Mesothelial cell of epicardium (in vitro differentiated cells): ENCODE results near the gene ZNF318. TPM values are rescaled to one million over a fixed set of nuclear protein-coding genes. Genes with fewer than 3 reads are reported as not detected.
A peak's percentile ranks its signal among the peaks of the same experiment; 100 is the strongest.
"Not testable (repeated sequence)": the region's sequence is repeated elsewhere in the genome, so short reads cannot be mapped to it uniquely, and the experiment has no call there.

Source experiments
- DNase-seq, 2 experiments: peaks; one replicate each; pipeline ENCODE4 v3.0.0; 2021; ENCODE audit warnings: low spot score in 2 of 2; ENCODE audit not compliant: unreplicated experiment in 2 of 2
- H3K27ac Mint-ChIP-seq: 2 replicates; pipeline ENCODE4 v1.8.0; 2021; ENCODE audit warnings: mixed read lengths
- H3K27me3 Mint-ChIP-seq: 2 replicates; pipeline ENCODE4 v1.8.0; 2021; ENCODE audit warnings: low read depth, mixed read lengths
- H3K36me3 Mint-ChIP-seq: 2 replicates; pipeline ENCODE4 v1.8.0; 2021; ENCODE audit warnings: mixed read lengths
- H3K4me1 Mint-ChIP-seq: 2 replicates; pipeline ENCODE4 v1.8.0; 2021; ENCODE audit warnings: mixed read lengths
- H3K4me3 Mint-ChIP-seq: 2 replicates; pipeline ENCODE4 v1.8.0; 2021; ENCODE audit warnings: mild to moderate bottlenecking, moderate library complexity, mixed read lengths
- H3K9me3 Mint-ChIP-seq: 2 replicates; pipeline ENCODE4 v1.8.0; 2021; ENCODE audit warnings: mixed read lengths
- total RNA-seq: library from RNA; stranded (reverse); gene quantifications from 3 replicates; pipeline ENCODE4 v1.2.1, GENCODE V29; 2021
- TF ChIP-seq, protein P1 (sequence below): fragments of 200-600 bp; sonication (generic); IDR thresholded peaks from one replicate; pipeline ENCODE4 v1.5.0; 2021; ENCODE audit warnings: antibody characterized with exemption; ENCODE audit not compliant: unreplicated experiment

The ZNF318 gene
- total RNA-seq, 1 donor from 2014 or later, result 29.0 TPM

DNA sequence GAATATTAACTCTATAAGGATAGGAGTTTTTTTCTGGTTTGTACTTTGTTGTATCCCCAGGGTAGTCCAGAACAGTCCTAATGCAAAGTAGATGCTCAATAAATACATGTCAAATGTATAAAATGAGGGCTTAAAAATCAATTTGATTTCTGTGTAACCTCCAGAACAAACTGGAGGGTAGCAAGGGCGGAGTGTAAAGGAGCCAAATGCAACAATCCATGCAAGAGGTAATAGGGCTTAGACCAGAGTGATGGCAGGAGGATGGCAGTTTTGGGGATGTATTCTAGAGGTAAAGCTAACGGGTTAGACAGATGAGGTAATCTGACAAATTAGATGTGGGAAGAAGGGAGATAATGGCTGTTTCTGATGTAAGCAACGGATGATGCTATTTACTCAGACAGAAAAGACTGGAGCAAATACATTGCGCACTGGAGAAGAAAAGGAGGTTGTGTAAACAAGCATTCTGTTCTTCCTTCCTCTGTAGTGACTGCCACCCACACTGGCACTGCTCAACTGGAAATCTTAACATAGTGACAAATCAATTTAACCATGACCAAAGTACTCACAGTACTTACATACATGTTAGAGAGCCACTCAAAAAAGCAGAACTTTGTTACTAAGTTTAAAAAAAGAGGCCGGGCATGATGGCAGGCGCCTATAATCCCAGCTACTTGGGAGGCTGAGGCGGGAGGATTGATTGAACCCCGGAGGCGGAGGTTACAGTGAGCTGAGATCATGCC, 2.0 kb downstream of the ZNF318 start:
- TF ChIP-seq, protein P1, sequence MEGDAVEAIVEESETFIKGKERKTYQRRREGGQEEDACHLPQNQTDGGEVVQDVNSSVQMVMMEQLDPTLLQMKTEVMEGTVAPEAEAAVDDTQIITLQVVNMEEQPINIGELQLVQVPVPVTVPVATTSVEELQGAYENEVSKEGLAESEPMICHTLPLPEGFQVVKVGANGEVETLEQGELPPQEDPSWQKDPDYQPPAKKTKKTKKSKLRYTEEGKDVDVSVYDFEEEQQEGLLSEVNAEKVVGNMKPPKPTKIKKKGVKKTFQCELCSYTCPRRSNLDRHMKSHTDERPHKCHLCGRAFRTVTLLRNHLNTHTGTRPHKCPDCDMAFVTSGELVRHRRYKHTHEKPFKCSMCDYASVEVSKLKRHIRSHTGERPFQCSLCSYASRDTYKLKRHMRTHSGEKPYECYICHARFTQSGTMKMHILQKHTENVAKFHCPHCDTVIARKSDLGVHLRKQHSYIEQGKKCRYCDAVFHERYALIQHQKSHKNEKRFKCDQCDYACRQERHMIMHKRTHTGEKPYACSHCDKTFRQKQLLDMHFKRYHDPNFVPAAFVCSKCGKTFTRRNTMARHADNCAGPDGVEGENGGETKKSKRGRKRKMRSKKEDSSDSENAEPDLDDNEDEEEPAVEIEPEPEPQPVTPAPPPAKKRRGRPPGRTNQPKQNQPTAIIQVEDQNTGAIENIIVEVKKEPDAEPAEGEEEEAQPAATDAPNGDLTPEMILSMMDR, result no peak
- DNase-seq, result no peak
- H3K4me1 Mint-ChIP-seq, result peaks cover 24% of the 10 kb centered on the region
- H3K36me3 Mint-ChIP-seq, result peaks cover 12% of the 10 kb centered on the region
- no peak overlapping the region for H3K27ac Mint-ChIP-seq
- peak overlapping the region; percentile 83 for H3K4me3 Mint-ChIP-seq
- no peaks in the 10 kb centered on the region for H3K9me3 Mint-ChIP-seq
- H3K27me3 Mint-ChIP-seq, result no peaks in the 10 kb centered on the region

DNA sequence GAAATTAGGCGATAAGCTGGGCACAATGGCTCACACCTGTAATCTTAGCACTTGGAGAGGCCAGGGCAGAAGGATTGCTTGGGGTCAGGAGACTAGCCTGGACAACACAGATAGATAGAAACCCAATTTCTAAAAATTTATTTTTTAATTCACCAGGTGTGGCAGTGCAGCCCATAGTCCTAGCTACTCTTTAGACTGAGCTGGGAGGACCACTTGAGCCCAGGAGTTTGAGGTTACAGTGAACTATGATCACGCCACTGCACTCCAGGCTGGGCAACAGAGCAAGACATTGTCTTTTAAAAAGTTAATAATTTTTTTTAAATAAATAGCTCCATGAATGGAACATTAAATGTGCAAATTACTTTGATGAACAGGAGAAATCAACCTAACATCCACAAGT, 8.2 kb downstream of the ZNF318 start:
- peaks cover 21% of the 10 kb centered on the region for H3K36me3 Mint-ChIP-seq
- no peaks in the 10 kb centered on the region for H3K9me3 Mint-ChIP-seq
- H3K4me3 Mint-ChIP-seq, result no peak overlapping the region
- no peak overlapping the region for H3K27ac Mint-ChIP-seq
- TF ChIP-seq, protein P1, result no peak
- no peak for DNase-seq
- no peaks in the 10 kb centered on the region for H3K4me1 Mint-ChIP-seq
- H3K27me3 Mint-ChIP-seq, result no peaks in the 10 kb centered on the region

DNA sequence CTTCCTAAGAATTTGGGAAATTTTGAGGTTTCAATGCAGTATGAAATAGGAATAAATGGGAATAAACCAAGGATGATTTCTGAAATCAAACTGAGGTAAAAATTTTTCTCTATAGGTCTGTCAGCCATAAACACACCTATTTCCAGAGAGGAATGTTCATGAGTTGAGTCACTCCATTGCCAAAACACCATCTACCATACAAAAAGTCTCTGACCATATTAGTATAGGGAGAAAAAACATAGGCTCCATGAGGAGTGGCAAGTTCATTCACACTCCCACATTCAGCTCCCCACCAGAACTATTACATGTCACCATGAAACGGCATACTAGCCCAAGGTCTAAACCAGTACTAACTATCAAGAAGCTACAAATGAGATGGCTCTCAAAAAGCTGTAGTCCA, 9.6 kb downstream of the ZNF318 start:
- DNase-seq, result no peak
- TF ChIP-seq, protein P1, result no peak
- H3K4me1 Mint-ChIP-seq, result no peaks in the 10 kb centered on the region
- no peaks in the 10 kb centered on the region for H3K27me3 Mint-ChIP-seq
- H3K9me3 Mint-ChIP-seq, result no peaks in the 10 kb centered on the region
- no peak overlapping the region for H3K27ac Mint-ChIP-seq
- peaks cover 24% of the 10 kb centered on the region for H3K36me3 Mint-ChIP-seq
- no peak overlapping the region for H3K4me3 Mint-ChIP-seq

DNA sequence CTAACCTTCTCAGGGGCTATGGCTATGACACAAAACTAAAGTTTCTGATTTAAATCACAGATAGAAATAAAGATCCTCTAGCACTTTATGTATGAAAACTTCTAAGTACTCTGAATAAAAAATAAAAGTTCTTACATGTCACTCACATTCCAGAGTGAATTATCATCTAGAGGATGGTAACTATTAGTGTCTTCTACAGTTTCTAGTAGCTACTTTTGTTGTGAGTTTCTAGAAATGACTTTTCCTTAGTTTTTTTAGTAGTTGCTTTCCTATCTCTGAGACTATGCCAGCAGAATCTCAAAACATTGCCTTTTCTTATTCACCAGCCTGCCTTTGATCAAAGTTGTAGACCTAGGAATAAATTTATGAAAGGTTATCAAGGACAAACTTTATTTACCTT, 10.1 kb downstream of the ZNF318 start:
- H3K4me3 Mint-ChIP-seq, result no peak overlapping the region
- no peaks in the 10 kb centered on the region for H3K27me3 Mint-ChIP-seq
- peaks cover 24% of the 10 kb centered on the region for H3K36me3 Mint-ChIP-seq
- no peak overlapping the region for H3K27ac Mint-ChIP-seq
- H3K4me1 Mint-ChIP-seq, result no peaks in the 10 kb centered on the region
- DNase-seq, result no peak
- TF ChIP-seq, protein P1, result no peak
- H3K9me3 Mint-ChIP-seq, result no peaks in the 10 kb centered on the region

DNA sequence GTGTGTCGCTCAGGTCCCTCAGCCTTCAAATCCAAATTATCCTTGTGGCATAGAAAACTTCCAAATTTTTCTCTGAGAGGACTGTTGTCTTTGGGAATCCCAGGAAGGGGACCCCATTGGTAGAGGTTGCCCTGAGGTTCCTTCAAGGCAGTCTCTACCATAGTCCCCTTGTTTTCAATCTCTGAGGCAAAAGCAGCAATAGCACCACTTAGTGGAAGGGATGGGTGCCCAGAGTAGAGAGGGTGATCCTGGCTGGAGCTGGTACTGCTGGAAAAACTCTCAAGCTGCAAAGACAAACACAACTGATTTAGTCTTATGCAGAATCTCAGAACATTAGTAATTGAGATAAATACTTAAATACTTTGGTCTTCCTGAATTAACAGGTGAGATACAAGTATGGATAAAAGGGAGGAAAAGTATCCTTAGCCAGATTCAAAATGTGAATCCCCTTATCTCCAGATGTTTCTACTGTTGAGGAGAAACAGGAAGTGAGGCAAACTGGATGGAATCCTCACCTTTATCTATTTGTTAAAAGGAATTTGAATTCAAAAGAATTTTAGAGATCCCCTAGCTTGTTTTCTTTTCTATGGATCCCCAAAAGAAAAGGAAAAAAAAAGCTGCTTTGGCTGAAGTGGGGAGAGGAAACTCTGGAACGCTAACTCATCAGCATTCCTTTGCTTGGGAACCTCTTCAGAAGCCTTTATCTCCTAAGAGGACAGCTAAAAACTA, 13.4 kb downstream of the ZNF318 start:
- Mint-ChIP-seq H3K27ac (no peak overlapping the region), H3K36me3 (peaks cover 41% of the 10 kb centered on the region), H3K4me1 (no peaks in the 10 kb centered on the region), H3K9me3 (no peaks in the 10 kb centered on the region), H3K27me3 (no peaks in the 10 kb centered on the region), H3K4me3 (no peak overlapping the region)
- DNase-seq, result no peak
- TF ChIP-seq, protein P1, result no peak

DNA sequence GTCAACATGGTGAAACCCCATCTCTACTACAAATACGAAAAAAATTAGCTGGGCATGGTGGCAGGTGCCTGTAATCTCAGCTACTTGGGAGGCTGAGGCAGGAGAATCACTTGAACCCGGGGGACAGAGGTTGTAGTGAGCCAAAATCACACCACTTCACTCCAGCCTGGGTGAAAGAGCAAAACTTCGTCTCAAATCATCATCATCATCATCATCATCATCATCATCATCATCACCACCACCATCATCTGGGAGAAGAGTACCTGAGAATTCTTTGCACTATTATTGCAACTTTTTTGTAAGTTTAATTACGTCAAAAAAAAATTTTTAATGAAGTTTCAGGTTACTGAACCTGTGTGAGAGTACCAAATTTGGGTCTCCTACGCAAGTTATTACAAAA, 17.5 kb downstream of the ZNF318 start:
- not testable (repeated sequence) for DNase-seq, H3K4me1 Mint-ChIP-seq, H3K4me3 Mint-ChIP-seq, H3K27me3 Mint-ChIP-seq, H3K27ac Mint-ChIP-seq, H3K9me3 Mint-ChIP-seq
- H3K36me3 Mint-ChIP-seq, result peaks cover 33% of the 10 kb centered on the region
